Choroid plexus epithelial cell (primary cell): ENCODE data around the gene TGM3.

Source experiments
- DNase-seq: peaks from one replicate; pipeline ENCODE4 v3.0.0-alpha.2; 2010; ENCODE audit warnings: low read depth
- H3K4me3 ChIP-seq: 2 replicates; pipeline ENCODE4 v1.5.1; 2011; ENCODE audit warnings: low read depth, mild to moderate bottlenecking, control low read depth, low read length, moderate library complexity
- TF ChIP-seq, protein P1 (sequence below): conservative IDR thresholded peaks from 2 replicates; pipeline ENCODE4 v1.5.1; 2011; ENCODE audit warnings: low read depth, mild to moderate bottlenecking, control low read depth, inconsistent platforms, low read length, moderate library complexity

The TGM3 gene

DNA sequence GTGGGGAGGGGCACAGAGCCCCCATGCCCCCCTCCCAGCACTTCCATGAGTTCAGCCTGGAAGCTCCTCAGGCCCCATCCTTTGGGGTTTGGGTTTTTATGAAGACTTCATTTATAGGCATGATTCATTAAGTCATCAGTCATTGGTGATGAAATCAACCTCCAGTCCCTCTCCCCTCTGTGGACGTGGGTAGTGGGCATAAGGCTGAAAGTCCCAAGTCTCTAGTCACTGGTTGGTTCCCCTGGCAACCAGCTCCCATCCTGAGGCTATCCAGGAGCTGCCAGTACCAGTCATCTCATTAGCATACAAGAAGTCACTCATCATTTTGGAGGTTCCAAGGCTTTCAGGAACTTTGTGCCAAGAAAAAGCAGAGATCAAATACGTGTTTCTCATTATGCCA, 9.2 kb downstream of the TGM3 start:
- TF ChIP-seq, protein P1, sequence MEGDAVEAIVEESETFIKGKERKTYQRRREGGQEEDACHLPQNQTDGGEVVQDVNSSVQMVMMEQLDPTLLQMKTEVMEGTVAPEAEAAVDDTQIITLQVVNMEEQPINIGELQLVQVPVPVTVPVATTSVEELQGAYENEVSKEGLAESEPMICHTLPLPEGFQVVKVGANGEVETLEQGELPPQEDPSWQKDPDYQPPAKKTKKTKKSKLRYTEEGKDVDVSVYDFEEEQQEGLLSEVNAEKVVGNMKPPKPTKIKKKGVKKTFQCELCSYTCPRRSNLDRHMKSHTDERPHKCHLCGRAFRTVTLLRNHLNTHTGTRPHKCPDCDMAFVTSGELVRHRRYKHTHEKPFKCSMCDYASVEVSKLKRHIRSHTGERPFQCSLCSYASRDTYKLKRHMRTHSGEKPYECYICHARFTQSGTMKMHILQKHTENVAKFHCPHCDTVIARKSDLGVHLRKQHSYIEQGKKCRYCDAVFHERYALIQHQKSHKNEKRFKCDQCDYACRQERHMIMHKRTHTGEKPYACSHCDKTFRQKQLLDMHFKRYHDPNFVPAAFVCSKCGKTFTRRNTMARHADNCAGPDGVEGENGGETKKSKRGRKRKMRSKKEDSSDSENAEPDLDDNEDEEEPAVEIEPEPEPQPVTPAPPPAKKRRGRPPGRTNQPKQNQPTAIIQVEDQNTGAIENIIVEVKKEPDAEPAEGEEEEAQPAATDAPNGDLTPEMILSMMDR = no peak
- no peak overlapping the region for H3K4me3 ChIP-seq
- no peak for DNase-seq

GRCh38 chr20:2305479-2305878, 9.7 kb downstream of the TGM3 start:
- TF ChIP-seq, protein P1 = no peak
- no peak overlapping the region for H3K4me3 ChIP-seq
- no peak for DNase-seq

GRCh38 chr20:2305946-2306345, 10.1 kb downstream of the TGM3 start:
- H3K4me3 ChIP-seq = no peak overlapping the region
- TF ChIP-seq, protein P1 = no peak
- no peak for DNase-seq

- H3K4me3 ChIP-seq = no peak overlapping the region
- TF ChIP-seq, protein P1 = no peak
- no peak for DNase-seq
Observed at GRCh38 chr20:2307136-2307535, 11.3 kb downstream of the TGM3 start.

DNA sequence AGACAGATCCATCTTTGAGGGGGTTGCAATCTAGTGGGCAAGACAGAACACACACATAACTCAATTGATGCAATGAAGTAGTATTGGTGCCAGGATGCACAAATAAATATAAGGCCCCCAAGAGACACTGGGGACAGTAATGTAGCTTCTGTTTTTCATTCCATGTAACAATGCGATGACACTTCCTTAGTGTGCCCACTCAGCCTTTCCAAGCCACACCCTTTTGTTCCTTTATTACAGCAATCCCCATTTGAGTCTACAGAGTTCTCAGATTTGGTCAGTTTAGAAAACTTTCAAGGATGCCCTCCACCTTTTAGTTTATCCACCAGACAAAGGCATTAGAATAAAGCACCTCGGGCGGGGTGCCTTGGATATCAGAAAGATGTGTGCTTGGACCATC, 15.5 kb downstream of the TGM3 start:
- no peak for DNase-seq
- TF ChIP-seq, protein P1 = no peak
- H3K4me3 ChIP-seq = no peak overlapping the region

DNA sequence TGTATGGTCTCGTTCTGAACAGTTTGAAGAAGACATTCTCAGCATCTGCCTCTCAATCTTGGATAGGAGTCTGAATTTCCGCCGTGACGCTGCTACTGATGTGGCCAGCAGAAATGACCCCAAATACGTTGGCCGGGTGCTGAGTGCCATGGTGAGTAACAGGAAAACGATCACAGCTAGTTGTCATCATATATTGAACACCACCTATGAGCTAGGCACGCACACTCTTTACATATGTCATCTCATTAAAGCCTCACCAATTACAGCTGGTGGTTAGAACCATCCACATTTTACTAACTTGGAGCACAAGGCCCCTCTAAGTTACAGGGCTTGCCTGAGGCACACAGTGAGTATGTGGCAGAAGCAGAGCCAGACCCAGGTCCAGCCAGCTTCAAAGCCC, 17.1 kb downstream of the TGM3 start:
- TF ChIP-seq, protein P1 = no peak
- DNase-seq = no peak
- no peak overlapping the region for H3K4me3 ChIP-seq

DNA sequence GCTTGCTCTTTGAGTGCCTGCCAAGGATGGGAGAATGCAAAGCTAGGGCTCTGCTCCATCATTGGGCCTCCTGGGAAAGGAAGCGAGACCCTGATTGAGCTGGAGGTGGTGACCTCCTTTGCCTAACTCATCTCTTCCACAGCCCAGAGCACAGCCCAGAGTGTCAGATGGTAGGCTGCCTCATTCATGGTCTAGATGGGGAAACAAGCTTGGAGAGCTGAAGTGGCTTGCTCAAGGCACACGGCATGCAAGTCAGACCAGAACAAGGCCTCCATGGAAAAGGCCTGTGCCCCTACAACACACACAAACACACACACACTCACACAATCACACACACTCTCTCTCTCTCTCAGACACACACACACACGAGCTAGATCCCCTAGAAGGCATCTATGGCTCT, 17.5 kb downstream of the TGM3 start:
- TF ChIP-seq, protein P1 = no peak
- no peak for DNase-seq
- no peak overlapping the region for H3K4me3 ChIP-seq
